ENCODE measurements around the gene ENGASE. TPM values are rescaled to one million over a fixed set of nuclear protein-coding genes. Genes with fewer than 3 reads are reported as not detected.

ENGASE gene
- 13.3 to 26.2 TPM (median 23.0 TPM) in 5 replicates for total RNA-seq (2022; extraction: Qiagen RNA extraction; ENCODE audit: low read depth)

DNA sequence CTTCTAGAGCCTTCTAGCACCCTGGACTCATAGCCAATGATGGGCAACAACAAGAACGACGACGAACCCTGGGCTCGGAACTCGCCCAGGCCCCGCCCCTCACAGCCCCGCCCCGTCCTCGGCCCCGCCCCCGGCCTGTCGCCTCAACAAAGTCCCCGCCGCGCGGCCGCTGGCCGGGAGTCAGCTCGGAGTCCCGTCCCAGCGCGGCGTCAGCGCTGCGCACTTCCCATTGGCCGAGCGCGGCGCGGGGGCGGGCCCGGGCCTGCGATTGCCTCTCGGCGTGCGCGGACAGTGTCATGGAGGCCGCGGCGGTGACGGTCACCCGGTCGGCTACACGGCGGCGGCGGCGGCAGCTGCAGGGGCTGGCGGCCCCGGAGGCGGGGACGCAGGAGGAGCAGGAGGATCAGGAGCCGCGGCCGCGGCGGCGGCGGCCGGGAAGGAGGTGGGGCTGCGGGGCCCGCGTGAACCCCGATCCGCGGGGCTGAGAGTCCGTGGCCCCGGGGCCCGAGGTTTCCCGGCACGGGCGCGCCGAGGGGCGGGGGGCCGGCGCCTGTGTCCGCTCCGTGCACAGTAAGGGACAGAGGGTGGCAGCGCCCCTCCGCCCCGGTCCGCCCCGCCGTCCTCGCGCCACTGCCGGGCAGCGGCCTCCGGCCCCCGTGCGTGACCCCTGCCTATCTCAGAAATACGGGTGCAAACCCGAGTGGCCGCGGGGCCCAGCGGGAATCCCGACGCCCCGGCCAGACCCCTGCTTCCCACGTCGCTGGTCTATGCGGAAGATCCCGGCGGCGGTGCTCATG lies at the start of gene ENGASE:
TSS of gene ENGASE (plus strand) at position 176 of the 797 bp plus-strand sequence. CDS start at position 297, 121 bp downstream.

Other genes with a start within 250 kb of the ENGASE start
- 59.8 to 72.7 TPM (median 65.3 TPM) in 5 replicates for gene USP36, start 234.0 kb upstream of the ENGASE start, total RNA-seq (2022; extraction: Qiagen RNA extraction; ENCODE audit: low read depth)
- gene CEP295NL, start 171.6 kb upstream of the ENGASE start, total RNA-seq (2022; extraction: Qiagen RNA extraction; ENCODE audit: low read depth): 0.27 to 0.71 TPM (median 0.55 TPM) in 5 replicates
- gene TIMP2, start 149.4 kb upstream of the ENGASE start, total RNA-seq (2022; extraction: Qiagen RNA extraction; ENCODE audit: low read depth): 182 to 238 TPM (median 207 TPM) in 5 replicates
- gene LGALS3BP, start 94.9 kb upstream of the ENGASE start, total RNA-seq (2022; extraction: Qiagen RNA extraction; ENCODE audit: low read depth): 69.3 to 92.3 TPM (median 80.3 TPM) in 5 replicates
- gene CANT1, start 65.1 kb upstream of the ENGASE start, total RNA-seq (2022; extraction: Qiagen RNA extraction; ENCODE audit: low read depth): 68.8 to 89.4 TPM (median 88.8 TPM) in 5 replicates
- 33.5 to 41.6 TPM (median 39.2 TPM) in 5 replicates for gene C1QTNF1, start 50.7 kb upstream of the ENGASE start, total RNA-seq (2022; extraction: Qiagen RNA extraction; ENCODE audit: low read depth)